SHP77 (cell line): ENCODE data around the gene SIRPA.

Source experiments
- DNase-seq, 2 experiments: peaks; one replicate each; lab custom pipeline; 2025; lab: John Stamatoyannopoulos, UW

SIRPA gene

GRCh38 chr20:1950836-1951235, 55.6 kb downstream of the SIRPA start:
- no peak for DNase-seq

GRCh38 chr20:1951436-1952115, 56.4 kb downstream of the SIRPA start:
- no peak for DNase-seq

GRCh38 chr20:1952737-1953530, 57.7 kb downstream of the SIRPA start:
- no peak for DNase-seq

- no peak for DNase-seq
Measured at GRCh38 chr20:1953621-1954020, 58.4 kb downstream of the SIRPA start.

- DNase-seq = no peak
Measured at GRCh38 chr20:1955217-1955616, 60.0 kb downstream of the SIRPA start.

- no peak for DNase-seq
Measured at GRCh38 chr20:1958426-1958825, 63.2 kb downstream of the SIRPA start.

GRCh38 chr20:1959156-1959555, 63.9 kb downstream of the SIRPA start:
- DNase-seq = no peak

GRCh38 chr20:1961374-1961773, 66.2 kb downstream of the SIRPA start:
- DNase-seq = no peak

GRCh38 chr20:1964061-1964460, 68.9 kb downstream of the SIRPA start:
- no peak for DNase-seq

- no peak for DNase-seq
Measured at GRCh38 chr20:1964659-1965405, 69.6 kb downstream of the SIRPA start.

GRCh38 chr20:1965520-1966351, 70.5 kb downstream of the SIRPA start:
- peak; percentile 60 to 68 for DNase-seq

- no peak for DNase-seq
Measured at GRCh38 chr20:1968964-1969363, 73.8 kb downstream of the SIRPA start.

GRCh38 chr20:1971893-1972586, 76.8 kb downstream of the SIRPA start:
- no peak for DNase-seq

- no peak for DNase-seq
Measured at GRCh38 chr20:1973601-1974440, 78.6 kb downstream of the SIRPA start.

GRCh38 chr20:1975291-1975690, 80.1 kb downstream of the SIRPA start:
- DNase-seq = no peak

GRCh38 chr20:1979106-1979778, 84.0 kb downstream of the SIRPA start:
- DNase-seq = no peak

GRCh38 chr20:1982686-1983085, 87.5 kb downstream of the SIRPA start:
- no peak for DNase-seq

- no peak for DNase-seq
Measured at GRCh38 chr20:1983301-1983700, 88.1 kb downstream of the SIRPA start.

- DNase-seq = no peak
Measured at GRCh38 chr20:1987826-1988225, 92.6 kb downstream of the SIRPA start.
